ENCODE data around the gene PHF1. TPM values are rescaled to one million over a fixed set of nuclear protein-coding genes. Genes with fewer than 3 reads are reported as not detected.

The PHF1 gene
- total and polyA plus RNA-seq, 2 donors (not counting 1 experiment from before 2014, with no cell fraction given): 198 to 365 TPM

DNA sequence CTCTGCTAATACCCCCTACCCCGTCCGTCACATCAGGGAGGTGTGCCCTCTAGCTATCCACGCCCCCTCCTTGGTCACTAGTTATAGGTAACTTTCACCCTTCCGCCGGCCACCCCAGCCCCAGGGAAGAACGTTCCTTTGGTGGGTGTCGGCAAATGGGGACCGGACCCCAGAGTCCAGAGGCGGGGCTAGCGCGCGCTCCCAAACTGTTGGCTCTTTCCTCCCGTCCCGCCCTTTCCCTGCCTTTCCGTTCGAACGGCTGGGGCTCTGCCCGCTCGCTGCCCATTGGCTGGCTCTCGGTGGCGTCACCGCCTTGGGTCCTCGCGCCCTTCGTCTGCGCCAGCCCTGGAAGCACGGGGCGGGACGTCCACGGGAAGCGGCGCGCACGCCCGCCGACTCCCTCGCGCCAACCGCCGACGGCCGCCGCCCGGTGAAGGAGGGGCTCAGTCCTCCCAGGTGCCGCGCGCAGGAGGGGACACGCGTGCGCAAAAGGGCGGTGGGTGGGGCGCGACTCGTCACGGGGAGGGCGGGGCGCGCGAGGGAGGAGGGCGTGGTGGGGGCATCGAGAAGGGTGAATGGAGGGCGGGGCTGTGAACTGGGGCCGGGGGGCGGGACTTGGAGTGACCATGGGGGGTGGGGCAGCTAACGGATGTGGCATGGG is 634 bp upstream of the PHF1 start:
- H2AFZ ChIP-seq (ENCODE audit: insufficient read depth, low read depth, low read length, poor library complexity, severe bottlenecking): peak overlapping the region; percentile 85
- H3K36me3 ChIP-seq (replicated peaks in 1 of 2; ENCODE audit: control extremely low read depth in 1 of 2, control insufficient read depth in 1 of 2, extremely low read depth in 1 of 2, insufficient read depth in 2 of 2, low read length in 1 of 2): peaks cover 0 to 31% of the 10 kb centered on the region in 2 experiments
- ChIA-PET CTCF (interaction anchor here (0.8 to 1.2 kb wide), 3 partner anchors 15 to 176 kb away, joined by 3 to 5 read pairs (median 4); no protein-coding TSS in a partner anchor), POLR2A (interaction anchor here (0.6 to 1.5 kb wide), 20 partner anchors 8 to 438 kb away, joined by 3 to 16 read pairs (median 5); partner anchors contain the start of genes BAK1, CUTA, HSD17B8 and KIFC1)
- TF ChIP-seq CTCF (IDR thresholded peaks at IDR 0.05) (no peak), EZH2 (IDR thresholded peaks at IDR 0.05; ENCODE audit: borderline replicate concordance, insufficient read depth, low read depth, low read length, poor library complexity, severe bottlenecking) (no peak)
- peak overlapping the region; percentile 96 to 98 for H3K27ac ChIP-seq (ENCODE audit: low read length in 2 of 2)
- H3K4me2 ChIP-seq (replicated peaks; ENCODE audit: low read depth, low read length, poor library complexity, severe bottlenecking): peak overlapping the region; percentile 81
- Mint-ChIP-seq H3K27me3 (no peaks in the 10 kb centered on the region), H3K4me3 (peak overlapping the region; percentile 87), H3K9me3 (ENCODE audit: insufficient read depth) (no peaks in the 10 kb centered on the region), H3K4me1 (peaks cover 47% of the 10 kb centered on the region), H3K27ac (peak overlapping the region; percentile 94)
- peaks cover 13% of the 10 kb centered on the region for H4K20me1 ChIP-seq (ENCODE audit: control insufficient read depth, insufficient read depth, low read length, poor library complexity, severe bottlenecking)
- peak overlapping the region; percentile 63 to 91 (median 84) for H3K4me3 ChIP-seq (ENCODE audit: control extremely low read depth in 1 of 5, extremely low read depth in 1 of 5, insufficient read depth in 1 of 5, low read depth in 2 of 5, low read length in 4 of 5)
- ATAC-seq (ENCODE audit: low read depth) (peak; percentile 74), DNase-seq (peak; percentile 98)
- no peaks in the 10 kb centered on the region for H3K27me3 ChIP-seq (replicated peaks in 1 of 4; ENCODE audit: control extremely low read depth in 1 of 4, control insufficient read depth in 3 of 4, insufficient read depth in 4 of 4, low read length in 3 of 4)
- peak overlapping the region; percentile 96 for H3K9ac ChIP-seq (ENCODE audit: low read length)
- WGBS (ENCODE audit: insufficient coverage): under 1% methylated on average over 48 of the region's 65 CpGs
- no peaks in the 10 kb centered on the region for H3K9me3 ChIP-seq (ENCODE audit: control extremely low read depth in 1 of 3, control insufficient read depth in 2 of 3, insufficient read depth in 1 of 3, low read length in 2 of 3)
- H3K4me1 ChIP-seq (ENCODE audit: control insufficient read depth in 2 of 2, insufficient read depth in 2 of 2, low read length in 2 of 2): peaks cover 37 to 52% of the 10 kb centered on the region in 2 donors
- H3K79me2 ChIP-seq (ENCODE audit: control insufficient read depth, insufficient read depth, low read length): peaks cover 29% of the 10 kb centered on the region
- intact Hi-C loops (cut with micrococcal nuclease): loop anchor here (1.0 to 2.0 kb wide), 12 partner anchors 8 to 210 kb away; partner anchors contain the start of genes CUTA, KIFC1, PFDN6 and RGL2

DNA sequence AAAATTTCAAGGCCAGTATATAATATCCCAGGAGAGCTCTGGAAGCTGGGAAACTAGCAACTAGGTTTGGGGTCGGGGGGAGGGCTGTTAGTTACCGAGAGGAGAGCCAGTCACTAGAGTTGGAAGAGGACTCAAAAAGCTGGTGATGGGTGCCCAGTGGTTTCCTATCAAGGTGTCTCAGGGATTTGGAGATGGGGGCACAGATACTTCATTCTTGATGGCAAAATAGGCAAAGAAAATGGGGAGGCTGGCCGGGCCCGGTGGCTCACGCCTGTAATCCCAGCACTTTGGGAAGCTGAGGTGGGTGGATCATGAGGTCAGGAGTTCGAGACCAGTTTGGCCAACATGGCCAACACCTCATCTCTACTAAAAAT is 805 bp downstream of the PHF1 start:
- CTCF ChIA-PET: interaction anchor here (1.3 kb wide), 1 partner anchor 20 kb away, joined by 3 read pairs; the partner anchor contains the start of gene KIFC1

More for the DNA sequence above, 805 bp downstream of the PHF1 start:
- ATAC-seq (ENCODE audit: low read depth) (no peak), DNase-seq (no peak)
- Histone ChIP-seq H3K27me3 (replicated peaks in 1 of 4; ENCODE audit: control extremely low read depth in 1 of 4, control insufficient read depth in 3 of 4, insufficient read depth in 4 of 4, low read length in 3 of 4) (no peaks in the 10 kb centered on the region), H3K4me3 (ENCODE audit: control extremely low read depth in 1 of 5, extremely low read depth in 1 of 5, insufficient read depth in 1 of 5, low read depth in 2 of 5, low read length in 4 of 5) (peak overlapping the region; percentile 71 to 85 (median 81)), H3K4me2 (replicated peaks; ENCODE audit: low read depth, low read length, poor library complexity, severe bottlenecking) (peak overlapping the region; percentile 97), H3K27ac (ENCODE audit: low read length in 2 of 2) (peak overlapping the region; percentile 93 to 95), H3K4me1 (ENCODE audit: control insufficient read depth in 2 of 2, insufficient read depth in 2 of 2, low read length in 2 of 2) (peaks cover 46 to 64% of the 10 kb centered on the region in 2 donors), H3K9ac (ENCODE audit: low read length) (peak overlapping the region; percentile 96), H2AFZ (ENCODE audit: insufficient read depth, low read depth, low read length, poor library complexity, severe bottlenecking) (no peak overlapping the region), H3K36me3 (replicated peaks in 1 of 2; ENCODE audit: control extremely low read depth in 1 of 2, control insufficient read depth in 1 of 2, extremely low read depth in 1 of 2, insufficient read depth in 2 of 2, low read length in 1 of 2) (peaks cover 0 to 44% of the 10 kb centered on the region in 2 experiments), H3K79me2 (ENCODE audit: control insufficient read depth, insufficient read depth, low read length) (peaks cover 36% of the 10 kb centered on the region), H4K20me1 (ENCODE audit: control insufficient read depth, insufficient read depth, low read length, poor library complexity, severe bottlenecking) (peaks cover 13% of the 10 kb centered on the region), H3K9me3 (ENCODE audit: control extremely low read depth in 1 of 3, control insufficient read depth in 2 of 3, insufficient read depth in 1 of 3, low read length in 2 of 3) (no peaks in the 10 kb centered on the region)
- Mint-ChIP-seq H3K4me3 (peak overlapping the region; percentile 87), H3K27ac (peak overlapping the region; percentile 89), H3K9me3 (ENCODE audit: insufficient read depth) (no peaks in the 10 kb centered on the region), H3K27me3 (no peaks in the 10 kb centered on the region), H3K4me1 (peaks cover 58% of the 10 kb centered on the region)
- no peak for TF ChIP-seq EZH2 (IDR thresholded peaks at IDR 0.05; ENCODE audit: borderline replicate concordance, insufficient read depth, low read depth, low read length, poor library complexity, severe bottlenecking)
- TF ChIP-seq CTCF (IDR thresholded peaks at IDR 0.05): no peak
- POLR2A ChIA-PET: interaction anchor here (0.6 to 1.5 kb wide), 7 partner anchors 15 to 1811 kb away, joined by 3 to 11 read pairs (median 7); partner anchors contain the start of genes RPS18, RXRB, VPS52 and ZBTB9
- 78% methylated on average over 6 of the region's 6 CpGs for WGBS (ENCODE audit: insufficient coverage)
- intact Hi-C loops (cut with micrococcal nuclease): loop anchor here (2.0 kb wide), 1 partner anchor 113 kb away; the partner anchor contains the start of gene RGL2

Measured in B cell (primary cell).